HCT116 (cell line): ENCODE measurements around the gene BICD1.

Experiments used
- EZH2 ChIP-seq: fragments of 200-600 bp; sonication (generic); IDR thresholded peaks from 2 replicates; pipeline ENCODE4 v1.6.1; 2017; ENCODE audit warnings: antibody characterized with exemption, mixed run types
- MAX ChIP-seq: IDR thresholded peaks from 2 replicates; pipeline ENCODE4 v1.6.1; 2012
- POLR2AphosphoS5 ChIP-seq: IDR thresholded peaks from 2 replicates; pipeline ENCODE4 v1.6.1; 2011; ENCODE audit warnings: mild to moderate bottlenecking, low read depth, low read length, moderate library complexity
- REST ChIP-seq: IDR thresholded peaks from 2 replicates; pipeline ENCODE4 v1.6.1; 2012; ENCODE audit warnings: low read depth
- SIN3A ChIP-seq: IDR thresholded peaks from 2 replicates; pipeline ENCODE4 v1.6.1; 2012; ENCODE audit warnings: low read depth
- SP1 ChIP-seq: IDR thresholded peaks from 2 replicates; pipeline ENCODE4 v1.6.1; 2012; ENCODE audit warnings: low read depth
- TF ChIP-seq, protein P1 (sequence below), 3 experiments: fragments of 200-600 bp in 1 of 3; sonication (generic) in 1 of 3; IDR thresholded peaks in 2 of 3; conservative IDR thresholded peaks in 1 of 3; 2 replicates each; pipeline ENCODE4 v1.5.1; 2012 to 2017; ENCODE audit warnings: low read depth in 2 of 3, low read length in 2 of 3, antibody characterized with exemption in 1 of 3, borderline replicate concordance in 1 of 3, control low read depth in 1 of 3, mild to moderate bottlenecking in 1 of 3, mixed read lengths in 1 of 3, mixed run types in 1 of 3, moderate library complexity in 1 of 3; ENCODE audit not compliant: insufficient read depth in 1 of 3

- TF ChIP-seq SIN3A (no peak), REST (no peak), POLR2AphosphoS5 (no peak), SP1 (no peak), EZH2 (no peak), MAX (no peak)
- TF ChIP-seq, protein P1, sequence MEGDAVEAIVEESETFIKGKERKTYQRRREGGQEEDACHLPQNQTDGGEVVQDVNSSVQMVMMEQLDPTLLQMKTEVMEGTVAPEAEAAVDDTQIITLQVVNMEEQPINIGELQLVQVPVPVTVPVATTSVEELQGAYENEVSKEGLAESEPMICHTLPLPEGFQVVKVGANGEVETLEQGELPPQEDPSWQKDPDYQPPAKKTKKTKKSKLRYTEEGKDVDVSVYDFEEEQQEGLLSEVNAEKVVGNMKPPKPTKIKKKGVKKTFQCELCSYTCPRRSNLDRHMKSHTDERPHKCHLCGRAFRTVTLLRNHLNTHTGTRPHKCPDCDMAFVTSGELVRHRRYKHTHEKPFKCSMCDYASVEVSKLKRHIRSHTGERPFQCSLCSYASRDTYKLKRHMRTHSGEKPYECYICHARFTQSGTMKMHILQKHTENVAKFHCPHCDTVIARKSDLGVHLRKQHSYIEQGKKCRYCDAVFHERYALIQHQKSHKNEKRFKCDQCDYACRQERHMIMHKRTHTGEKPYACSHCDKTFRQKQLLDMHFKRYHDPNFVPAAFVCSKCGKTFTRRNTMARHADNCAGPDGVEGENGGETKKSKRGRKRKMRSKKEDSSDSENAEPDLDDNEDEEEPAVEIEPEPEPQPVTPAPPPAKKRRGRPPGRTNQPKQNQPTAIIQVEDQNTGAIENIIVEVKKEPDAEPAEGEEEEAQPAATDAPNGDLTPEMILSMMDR (IDR thresholded peaks at IDR 0.05 in 2 of 3, conservative IDR thresholded peaks at IDR 0.05 in 1 of 3; ENCODE audit: borderline replicate concordance in 1 of 3, insufficient read depth in 1 of 3, low read depth in 2 of 3, low read length in 2 of 3) = no peak
Measured at GRCh38 chr12:32089586-32089985, 17.1 kb upstream of the BICD1 start.
